Stimulated activated CD4-positive, alpha-beta T cell treated with anti-CD3 and anti-CD28 coated beads, Interleukin-2, amount 100 ng/mL, for 48 hours (primary cell): ENCODE results near the gene RTP3.

Experiments
- DNase-seq, 2 donors: peaks; one replicate each; pipeline ENCODE4 v3.0.0-alpha.2; 2020

Gene RTP3

GRCh38 chr3:46469680-46470357 is 28.0 kb upstream of the RTP3 start:
- DNase-seq = no peak

GRCh38 chr3:46470831-46471230 is 26.9 kb upstream of the RTP3 start:
- DNase-seq = no peak

- DNase-seq = no peak
These were observed 26.3 kb upstream of the RTP3 start for GRCh38 chr3:46471371-46471914.

- no peak for DNase-seq
These were observed 25.0 kb upstream of the RTP3 start for GRCh38 chr3:46472736-46473135.

- no peak for DNase-seq
These were observed 20.6 kb upstream of the RTP3 start for GRCh38 chr3:46477145-46477544.

- DNase-seq = no peak
These were observed 20.0 kb upstream of the RTP3 start for GRCh38 chr3:46477756-46478155.

GRCh38 chr3:46478341-46478740 is 19.4 kb upstream of the RTP3 start:
- DNase-seq = no peak

- no peak for DNase-seq
These were observed 18.8 kb upstream of the RTP3 start for GRCh38 chr3:46479021-46479420.

- DNase-seq = no peak
These were observed 18.1 kb upstream of the RTP3 start for GRCh38 chr3:46479696-46480095.

- DNase-seq = no peak
These were observed 17.1 kb upstream of the RTP3 start for GRCh38 chr3:46480491-46481195.

GRCh38 chr3:46481636-46482035 is 16.1 kb upstream of the RTP3 start:
- DNase-seq = no peak

- no peak for DNase-seq
These were observed 15.0 kb upstream of the RTP3 start for GRCh38 chr3:46482632-46483350.

GRCh38 chr3:46483825-46484224 is 14.0 kb upstream of the RTP3 start:
- DNase-seq = no peak

GRCh38 chr3:46484388-46484787 is 13.4 kb upstream of the RTP3 start:
- DNase-seq = no peak

GRCh38 chr3:46484911-46485778 is 12.6 kb upstream of the RTP3 start:
- no peak for DNase-seq

GRCh38 chr3:46485779-46486175 is 12.0 kb upstream of the RTP3 start:
- no peak for DNase-seq

- DNase-seq = peak; percentile 91 to 95
These were observed 8.9 kb upstream of the RTP3 start for GRCh38 chr3:46488735-46489361.

- no peak for DNase-seq
These were observed 8.4 kb upstream of the RTP3 start for GRCh38 chr3:46489381-46489780.

GRCh38 chr3:46489875-46490274 is 7.9 kb upstream of the RTP3 start:
- DNase-seq = no peak

GRCh38 chr3:46490338-46491084 is 7.3 kb upstream of the RTP3 start:
- no peak for DNase-seq
